Upper lobe of left lung (tissue), 6 donors: Measurements from ENCODE around the gene SQSTM1. TPM values are rescaled to one million over a fixed set of nuclear protein-coding genes. Genes with fewer than 3 reads are reported as not detected.

Experiments used
- ATAC-seq, 2 donors: fragments of 200-7000 bp; cut with Tn5 transposase; one replicate each; pipeline ENCODE4 v1.9.1; 2022; ENCODE audit warnings: mild to moderate bottlenecking in 2 of 2, moderate library complexity in 2 of 2; ENCODE audit not compliant: low FRiP score in 2 of 2
- DNase-seq, 2 donors: peaks; one replicate each; pipeline ENCODE4 v3.0.0-alpha.2; 2019 to 2020
- H3K27ac ChIP-seq, 4 donors: fragments of 200-600 bp; sonication (generic); one replicate each; pipeline ENCODE4 v1.5.1; 2016 to 2019
- H3K27me3 ChIP-seq, 4 donors: fragments of 200-600 bp; sonication (generic); one replicate each; pipeline ENCODE4 v1.5.1; 2017 to 2019
- H3K36me3 ChIP-seq, 4 donors: fragments of 200-600 bp; sonication (generic); one replicate each; pipeline ENCODE4 v1.5.1; 2016 to 2019
- H3K4me1 ChIP-seq, 4 donors: fragments of 200-600 bp; sonication (generic); one replicate each; pipeline ENCODE4 v1.5.1; 2018 to 2019
- H3K4me3 ChIP-seq, 4 donors: fragments of 200-600 bp; sonication (generic); one replicate each; pipeline ENCODE4 v1.5.1; 2017 to 2019; ENCODE audit warnings: mild to moderate bottlenecking in 2 of 4, moderate library complexity in 1 of 4
- H3K9me3 ChIP-seq, 4 donors: fragments of 200-600 bp; sonication (generic); one replicate each; pipeline ENCODE4 v1.5.1; 2018 to 2019
- EP300 ChIP-seq, 4 donors: sonication (generic); formaldehyde crosslinking; IDR thresholded peaks; one replicate each; pipeline ENCODE4 v1.5.1; 2017; ENCODE audit warnings: antibody characterized with exemption in 4 of 4, control low read depth in 2 of 4
- POLR2A ChIP-seq, 4 donors: fragments of 450-650 bp; IDR thresholded peaks; one replicate each; pipeline ENCODE4 v1.5.1; 2016 to 2017; ENCODE audit warnings: antibody characterized with exemption in 4 of 4, mild to moderate bottlenecking in 2 of 4
- POLR2AphosphoS5 ChIP-seq, 2 donors: sonication (generic); formaldehyde crosslinking; IDR thresholded peaks; one replicate each; pipeline ENCODE4 v1.5.1; 2017; ENCODE audit warnings: antibody characterized with exemption in 2 of 2
- WGBS, 2 donors: methylation state at CpG; one replicate each; pipeline ENCODE4 v1.1.5; 2017 to 2018; 5-methylcytosine and 5-hydroxymethylcytosine counted together
- total RNA-seq, 6 donors: library from RNA; depleted of rRNA in 4 of 6; stranded (reverse); fragments of >200 nt in 4 of 6; gene quantifications; one replicate each; pipeline versions ENCODE4 v1.1.0 to v1.2.1, GENCODE V29; 2016 to 2021
- TF ChIP-seq, protein P1 (sequence below), 6 experiments: fragments of 450-650 bp in 4 of 6; fragments of 200-600 bp in 2 of 6; sonication (generic) in 2 of 6; IDR thresholded peaks; one replicate each; pipeline ENCODE4 v1.5.1; 2016 to 2019; ENCODE audit warnings: antibody characterized with exemption in 6 of 6
- donor health status: DM: no; HTN: no; CAD: no; lungs with moderate emphysema.
- donor health status: DM: no; HTN: yes; CAD: no; lungs with severe emphysema.

Gene SQSTM1
- 100 to 1,000 TPM; 390 to 666 (median 574) TPM for total RNA-seq

DNA sequence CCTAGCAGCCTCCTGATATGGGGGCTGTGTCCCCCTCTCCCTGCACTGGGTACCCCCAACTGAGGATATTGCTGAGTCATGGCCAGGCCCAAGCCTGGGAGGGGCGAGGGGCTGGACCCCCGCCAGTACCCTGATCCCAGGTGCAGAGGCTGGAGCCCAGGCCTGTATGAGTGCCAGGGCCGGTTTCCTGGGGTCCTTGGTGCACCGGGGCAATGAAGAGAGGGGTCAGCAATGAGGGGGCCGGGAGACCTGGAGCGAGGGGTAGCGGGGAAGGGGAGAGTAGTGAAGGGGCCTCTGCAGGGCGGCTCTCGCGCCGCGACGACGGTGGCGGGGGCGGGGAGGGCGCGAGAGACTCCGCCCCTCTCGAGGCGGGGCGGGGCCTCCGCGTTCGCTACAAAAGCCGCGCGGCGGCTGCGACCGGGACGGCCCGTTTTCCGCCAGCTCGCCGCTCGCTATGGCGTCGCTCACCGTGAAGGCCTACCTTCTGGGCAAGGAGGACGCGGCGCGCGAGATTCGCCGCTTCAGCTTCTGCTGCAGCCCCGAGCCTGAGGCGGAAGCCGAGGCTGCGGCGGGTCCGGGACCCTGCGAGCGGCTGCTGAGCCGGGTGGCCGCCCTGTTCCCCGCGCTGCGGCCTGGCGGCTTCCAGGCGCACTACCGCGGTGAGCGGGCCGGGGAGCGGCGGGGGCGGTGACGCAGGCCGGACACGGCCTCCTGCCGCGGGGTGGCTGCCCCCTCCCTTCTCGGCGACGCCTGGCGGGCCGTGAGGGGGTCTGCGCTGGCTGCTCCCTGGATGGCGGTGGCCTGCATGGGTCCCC lies at the start of gene SQSTM1:
Gene SQSTM1, plus strand, starts transcription at position 423 of the 815 bp plus-strand sequence. Its CDS starts 32 bp downstream, at position 455.
- H3K4me3 ChIP-seq = peak within 1 kb of the TSS; percentile 66 to 99 (median 86)
- H3K36me3 ChIP-seq = peaks cover 23 to 40% (median 29%) of the 10 kb centered on the region in 4 donors
- H3K9me3 ChIP-seq = no peaks in the 10 kb centered on the region
- H3K4me1 ChIP-seq = peaks cover 59 to 80% (median 70%) of the 10 kb centered on the region in 4 donors
- TF ChIP-seq EP300 (IDR thresholded peaks at IDR 0.05) = peak in 1 of 4 donors; percentile 54
- TF ChIP-seq POLR2AphosphoS5 (IDR thresholded peaks at IDR 0.05) = peak; percentile 97 to 100
- TF ChIP-seq POLR2A (IDR thresholded peaks at IDR 0.05) = peak in 3 of 4 donors; percentile 98 to 100 (median 98)
- TF ChIP-seq, protein P1, sequence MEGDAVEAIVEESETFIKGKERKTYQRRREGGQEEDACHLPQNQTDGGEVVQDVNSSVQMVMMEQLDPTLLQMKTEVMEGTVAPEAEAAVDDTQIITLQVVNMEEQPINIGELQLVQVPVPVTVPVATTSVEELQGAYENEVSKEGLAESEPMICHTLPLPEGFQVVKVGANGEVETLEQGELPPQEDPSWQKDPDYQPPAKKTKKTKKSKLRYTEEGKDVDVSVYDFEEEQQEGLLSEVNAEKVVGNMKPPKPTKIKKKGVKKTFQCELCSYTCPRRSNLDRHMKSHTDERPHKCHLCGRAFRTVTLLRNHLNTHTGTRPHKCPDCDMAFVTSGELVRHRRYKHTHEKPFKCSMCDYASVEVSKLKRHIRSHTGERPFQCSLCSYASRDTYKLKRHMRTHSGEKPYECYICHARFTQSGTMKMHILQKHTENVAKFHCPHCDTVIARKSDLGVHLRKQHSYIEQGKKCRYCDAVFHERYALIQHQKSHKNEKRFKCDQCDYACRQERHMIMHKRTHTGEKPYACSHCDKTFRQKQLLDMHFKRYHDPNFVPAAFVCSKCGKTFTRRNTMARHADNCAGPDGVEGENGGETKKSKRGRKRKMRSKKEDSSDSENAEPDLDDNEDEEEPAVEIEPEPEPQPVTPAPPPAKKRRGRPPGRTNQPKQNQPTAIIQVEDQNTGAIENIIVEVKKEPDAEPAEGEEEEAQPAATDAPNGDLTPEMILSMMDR (IDR thresholded peaks at IDR 0.05) = peak in 5 of 6 experiments; percentile 24 to 81 (median 47)
- H3K27me3 ChIP-seq = no peaks in the 10 kb centered on the region
- peak; percentile 85 to 98 for DNase-seq
- WGBS, 2 donors = 1% methylated on average over 52 of the region's 81 CpGs; no CpG with 5 or more reads in 1 of the 2 donors
- peak; percentile 85 to 86 for ATAC-seq
- H3K27ac ChIP-seq = peak within 1 kb of the TSS; percentile 98 to 100 (median 99)

DNA sequence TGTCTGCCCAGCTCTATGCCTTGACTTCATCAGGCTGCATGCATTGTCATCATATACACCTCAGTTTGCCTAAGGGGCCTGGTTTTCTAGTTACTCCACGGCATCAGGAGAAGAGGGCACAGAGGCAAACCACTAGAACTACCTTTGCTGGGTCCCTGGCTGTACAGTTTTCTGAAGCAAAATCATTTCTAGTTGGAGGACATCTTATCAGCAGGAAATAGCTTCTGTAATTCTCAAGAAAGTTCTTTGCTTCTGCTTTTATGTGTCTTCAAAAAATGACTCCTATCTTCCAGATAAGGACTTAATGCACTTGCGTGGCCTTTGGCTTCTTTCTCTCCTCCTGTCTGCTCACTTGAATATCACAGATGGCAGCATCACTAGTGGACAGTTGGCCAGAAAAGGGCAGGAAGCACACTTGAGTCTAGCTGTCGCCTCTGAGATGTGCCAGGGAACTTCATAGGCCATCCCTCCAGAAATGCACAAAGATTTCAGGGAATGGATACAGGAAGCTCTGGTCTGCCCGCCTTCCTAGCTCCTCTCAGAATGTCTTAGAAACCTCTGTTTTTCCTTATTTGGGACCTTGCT lies 49.3 kb upstream of the SQSTM1 start:
- H3K36me3 ChIP-seq = peaks cover 41 to 98% (median 79%) of the 10 kb centered on the region in 4 donors

GRCh38 chr5:179772351-179772750 lies 48.4 kb upstream of the SQSTM1 start:
- Histone ChIP-seq H3K4me1 (peaks cover 0 to 14% (median 5%) of the 10 kb centered on the region in 4 donors), H3K27me3 (no peaks in the 10 kb centered on the region), H3K27ac (no peak overlapping the region), H3K9me3 (no peaks in the 10 kb centered on the region), H3K4me3 (no peak overlapping the region), H3K36me3 (peaks cover 38 to 99% (median 78%) of the 10 kb centered on the region in 4 donors)
- ATAC-seq = no peak
- TF ChIP-seq POLR2AphosphoS5 (IDR thresholded peaks at IDR 0.05) (no peak), EP300 (IDR thresholded peaks at IDR 0.05) (no peak), POLR2A (IDR thresholded peaks at IDR 0.05) (no peak)
- TF ChIP-seq, protein P1 (IDR thresholded peaks at IDR 0.05) = no peak
- 85 to 92% methylated on average over 6 of the region's 6 CpGs for WGBS, 2 donors
- no peak for DNase-seq

More for the DNA sequence above, 49.3 kb upstream of the SQSTM1 start:
- DNase-seq = no peak
- WGBS, 2 donors = 82 to 83% methylated on average over 4 of the region's 4 CpGs
- peaks cover 3 to 14% (median 9%) of the 10 kb centered on the region in 4 donors for H3K4me1 ChIP-seq
- TF ChIP-seq POLR2A (IDR thresholded peaks at IDR 0.05) (no peak), EP300 (IDR thresholded peaks at IDR 0.05) (no peak), POLR2AphosphoS5 (IDR thresholded peaks at IDR 0.05) (no peak)
- TF ChIP-seq, protein P1 (IDR thresholded peaks at IDR 0.05) = no peak
- H3K27me3 ChIP-seq = no peaks in the 10 kb centered on the region
- no peak overlapping the region for H3K27ac ChIP-seq
- no peak overlapping the region for H3K4me3 ChIP-seq
- no peaks in the 10 kb centered on the region for H3K9me3 ChIP-seq
- ATAC-seq = no peak

- ATAC-seq (no peak), DNase-seq (no peak)
- WGBS, 2 donors = 92 to 97% methylated on average over 5 to 9 of the region's 9 CpGs
- Histone ChIP-seq H3K4me3 (no peak overlapping the region), H3K4me1 (peaks cover 0 to 14% (median 10%) of the 10 kb centered on the region in 4 donors), H3K27me3 (no peaks in the 10 kb centered on the region), H3K9me3 (no peaks in the 10 kb centered on the region), H3K27ac (no peak overlapping the region), H3K36me3 (peaks cover 38 to 100% (median 77%) of the 10 kb centered on the region in 4 donors)
- TF ChIP-seq, protein P1 (IDR thresholded peaks at IDR 0.05) = no peak
- TF ChIP-seq POLR2A (IDR thresholded peaks at IDR 0.05) (no peak), POLR2AphosphoS5 (IDR thresholded peaks at IDR 0.05) (no peak), EP300 (IDR thresholded peaks at IDR 0.05) (no peak)
Measured at GRCh38 chr5:179773686-179774040, 47.0 kb upstream of the SQSTM1 start.
